RWPE2 (cell line): ENCODE data around the gene APLP2.

Experiments used
- ATAC-seq: fragments of 200-7000 bp; cut with Tn5 transposase; 3 replicates; pipeline ENCODE4 v1.9.1; 2021; ENCODE audit warnings: low read depth
- DNase-seq: peaks from one replicate; pipeline ENCODE4 v3.0.0-alpha.2; 2020; ENCODE audit warnings: low spot score
- H3K27ac ChIP-seq: fragments of 450-650 bp; 2 replicates; pipeline ENCODE4 v1.5.1; 2017; ENCODE audit warnings: mild to moderate bottlenecking; ENCODE audit not compliant: poor library complexity, severe bottlenecking
- H3K27me3 ChIP-seq: fragments of 250-450 bp; sonication (Bioruptor Pico); 2 replicates; pipeline ENCODE4 v1.5.1; 2021; ENCODE audit warnings: mild to moderate bottlenecking, moderate library complexity; ENCODE audit not compliant: insufficient read depth, poor library complexity, severe bottlenecking
- H3K36me3 ChIP-seq: fragments of 250-450 bp; sonication (Bioruptor Pico); 2 replicates; pipeline ENCODE4 v1.5.1; 2020; ENCODE audit warnings: low read depth, mild to moderate bottlenecking, moderate library complexity
- H3K4me1 ChIP-seq: fragments of 250-450 bp; sonication (Bioruptor Pico); 2 replicates; pipeline ENCODE4 v1.5.1; 2021; ENCODE audit warnings: mild to moderate bottlenecking, moderate library complexity; ENCODE audit not compliant: insufficient read depth, poor library complexity, severe bottlenecking
- H3K4me3 ChIP-seq: fragments of 250-450 bp; sonication (Bioruptor Pico); 2 replicates; pipeline ENCODE4 v1.5.1; 2021; ENCODE audit warnings: mild to moderate bottlenecking, moderate library complexity; ENCODE audit not compliant: severe bottlenecking
- H3K9me3 ChIP-seq: fragments of 250-450 bp; sonication (Bioruptor Pico); 2 replicates; pipeline ENCODE4 v1.5.1; 2021; ENCODE audit warnings: mild to moderate bottlenecking, moderate library complexity; ENCODE audit not compliant: severe bottlenecking
- CTCF ChIP-seq: fragments of 450-650 bp; IDR thresholded peaks from one replicate; pipeline ENCODE4 v1.5.1; 2017; ENCODE audit warnings: mild to moderate bottlenecking, moderate library complexity; ENCODE audit not compliant: poor library complexity, severe bottlenecking

Gene APLP2

GRCh38 chr11:130095326-130095725, 25.6 kb downstream of the APLP2 start:
- ATAC-seq (no peak), DNase-seq (no peak)
- Histone ChIP-seq H3K4me1 (peaks cover 8% of the 10 kb centered on the region), H3K9me3 (no peaks in the 10 kb centered on the region), H3K4me3 (no peak overlapping the region), H3K36me3 (peaks cover 5% of the 10 kb centered on the region), H3K27ac (no peak overlapping the region), H3K27me3 (no peaks in the 10 kb centered on the region)
- TF ChIP-seq CTCF: no peak

GRCh38 chr11:130096042-130096441, 26.3 kb downstream of the APLP2 start:
- H3K27me3 ChIP-seq: no peaks in the 10 kb centered on the region
- DNase-seq (no peak), ATAC-seq (no peak; the same call in 2 of the 3 replicates)
- no peak overlapping the region for H3K4me3 ChIP-seq
- H3K4me1 ChIP-seq: peaks cover 8% of the 10 kb centered on the region
- H3K9me3 ChIP-seq: no peaks in the 10 kb centered on the region
- H3K27ac ChIP-seq: no peak overlapping the region
- peaks cover 5% of the 10 kb centered on the region for H3K36me3 ChIP-seq
- TF ChIP-seq CTCF: no peak

GRCh38 chr11:130096823-130097222, 27.1 kb downstream of the APLP2 start:
- Histone ChIP-seq H3K9me3 (no peaks in the 10 kb centered on the region), H3K27me3 (no peaks in the 10 kb centered on the region), H3K4me1 (peaks cover 13% of the 10 kb centered on the region), H3K36me3 (peaks cover 5% of the 10 kb centered on the region), H3K4me3 (no peak overlapping the region), H3K27ac (no peak overlapping the region)
- no peak for TF ChIP-seq CTCF
- DNase-seq (no peak), ATAC-seq (no peak)

- Histone ChIP-seq H3K9me3 (no peaks in the 10 kb centered on the region), H3K4me3 (no peak overlapping the region), H3K36me3 (peaks cover 5% of the 10 kb centered on the region), H3K4me1 (peaks cover 18% of the 10 kb centered on the region), H3K27me3 (no peaks in the 10 kb centered on the region), H3K27ac (no peak overlapping the region)
- no peak for ATAC-seq
- DNase-seq: no peak
- TF ChIP-seq CTCF: no peak
Measured at GRCh38 chr11:130097285-130097684, 27.6 kb downstream of the APLP2 start.

- no peak for DNase-seq
- Histone ChIP-seq H3K36me3 (no peaks in the 10 kb centered on the region), H3K4me3 (no peak overlapping the region), H3K4me1 (peaks cover 35% of the 10 kb centered on the region), H3K27ac (no peak overlapping the region), H3K27me3 (no peaks in the 10 kb centered on the region), H3K9me3 (no peaks in the 10 kb centered on the region)
- ATAC-seq: no peak
- no peak for TF ChIP-seq CTCF
Measured at GRCh38 chr11:130099356-130099755, 29.7 kb downstream of the APLP2 start.
